RWPE1 (cell line): ENCODE measurements around the gene SUB1.

Experiments
- CTCF ChIA-PET: fragments of 350-600 bp; sonication (Branson Sonifier 250); formaldehyde crosslinking; extraction: SDS; loops from one replicate; lab custom pipeline; 2021; lab: Yijun Ruan, JAX
- POLR2A ChIA-PET: fragments of 400-600 bp; formaldehyde crosslinking; extraction: SDS; loops from one replicate; lab custom pipeline; 2020; ENCODE audit warnings: antibody characterized with exemption; ENCODE audit not compliant: low non-redundant PET; lab: Yijun Ruan, JAX
- DNase-seq: peaks from one replicate; pipeline ENCODE4 v3.0.0; 2012; ENCODE audit warnings: low spot score
- H3K27ac ChIP-seq: fragments of 450-650 bp; 2 replicates; pipeline ENCODE4 v1.5.1; 2017
- TF ChIP-seq, protein P1 (sequence below): fragments of 450-650 bp; conservative IDR thresholded peaks from 2 replicates; pipeline ENCODE4 v1.5.1; 2017; ENCODE audit warnings: low read depth, mild to moderate bottlenecking

The SUB1 gene

DNA sequence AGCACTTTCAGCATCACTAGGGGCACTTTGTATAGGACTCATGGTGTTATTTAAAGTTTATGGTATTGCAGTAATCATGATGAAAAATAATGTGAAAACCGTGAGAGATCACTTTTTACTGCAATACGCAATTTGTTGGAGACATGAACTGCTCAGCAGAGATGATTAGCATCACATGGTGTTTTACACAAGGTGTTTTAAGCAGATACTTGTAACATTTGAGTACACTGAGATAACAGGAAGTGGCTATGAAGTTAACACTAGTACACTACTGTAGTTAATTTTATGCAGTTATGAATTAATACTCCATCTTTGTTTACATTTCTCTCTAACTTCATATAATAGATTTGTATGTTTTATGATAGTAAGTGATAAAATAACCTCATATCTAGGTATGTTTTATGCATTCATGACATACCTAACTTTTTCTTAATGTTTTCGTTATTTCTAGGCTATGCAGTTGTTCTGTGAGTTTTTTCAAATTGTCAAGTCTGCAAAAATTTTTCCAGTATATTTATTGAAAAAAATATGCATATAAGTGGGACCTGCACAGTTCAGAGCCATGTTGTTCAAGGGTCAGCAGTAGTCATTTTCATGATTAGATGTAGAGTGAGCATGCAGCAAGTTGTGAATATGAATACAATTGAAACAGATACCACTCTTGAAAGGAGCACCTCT is 13.0 kb downstream of the SUB1 start:
- no peak for DNase-seq
- ChIA-PET CTCF (interaction anchor here (1.7 kb wide), 1 partner anchor 8 kb away, joined by 4 read pairs; no protein-coding TSS in a partner anchor), POLR2A (no interaction called here)
- TF ChIP-seq, protein P1, sequence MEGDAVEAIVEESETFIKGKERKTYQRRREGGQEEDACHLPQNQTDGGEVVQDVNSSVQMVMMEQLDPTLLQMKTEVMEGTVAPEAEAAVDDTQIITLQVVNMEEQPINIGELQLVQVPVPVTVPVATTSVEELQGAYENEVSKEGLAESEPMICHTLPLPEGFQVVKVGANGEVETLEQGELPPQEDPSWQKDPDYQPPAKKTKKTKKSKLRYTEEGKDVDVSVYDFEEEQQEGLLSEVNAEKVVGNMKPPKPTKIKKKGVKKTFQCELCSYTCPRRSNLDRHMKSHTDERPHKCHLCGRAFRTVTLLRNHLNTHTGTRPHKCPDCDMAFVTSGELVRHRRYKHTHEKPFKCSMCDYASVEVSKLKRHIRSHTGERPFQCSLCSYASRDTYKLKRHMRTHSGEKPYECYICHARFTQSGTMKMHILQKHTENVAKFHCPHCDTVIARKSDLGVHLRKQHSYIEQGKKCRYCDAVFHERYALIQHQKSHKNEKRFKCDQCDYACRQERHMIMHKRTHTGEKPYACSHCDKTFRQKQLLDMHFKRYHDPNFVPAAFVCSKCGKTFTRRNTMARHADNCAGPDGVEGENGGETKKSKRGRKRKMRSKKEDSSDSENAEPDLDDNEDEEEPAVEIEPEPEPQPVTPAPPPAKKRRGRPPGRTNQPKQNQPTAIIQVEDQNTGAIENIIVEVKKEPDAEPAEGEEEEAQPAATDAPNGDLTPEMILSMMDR: no peak
- no peak overlapping the region; the same call in 1 of the 2 replicates for H3K27ac ChIP-seq

DNA sequence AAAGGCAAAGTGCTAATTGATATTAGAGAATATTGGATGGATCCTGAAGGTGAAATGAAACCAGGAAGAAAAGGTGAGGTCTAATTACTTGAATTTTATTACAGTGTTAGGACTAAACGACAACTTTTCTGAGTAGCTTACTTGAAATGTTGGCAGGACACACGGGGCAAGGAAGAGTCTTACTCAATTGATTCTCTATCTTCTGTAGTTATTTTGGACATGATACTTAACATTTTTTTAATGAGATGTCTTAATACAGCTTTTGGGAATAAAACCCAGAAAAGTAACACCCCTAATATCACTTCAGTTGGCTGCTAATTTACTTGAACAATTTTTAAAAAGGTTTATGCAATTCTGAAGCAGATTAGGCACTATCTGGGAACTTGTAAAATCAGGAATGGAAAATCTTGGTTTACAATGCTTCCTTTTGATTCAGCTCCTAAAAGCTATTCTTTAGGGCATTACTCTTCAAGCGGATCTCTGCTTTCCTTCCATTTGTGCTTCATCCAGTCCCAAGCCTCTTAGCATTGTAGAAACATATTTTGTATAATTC is 13.7 kb downstream of the SUB1 start:
- H3K27ac ChIP-seq: no peak overlapping the region
- DNase-seq: no peak
- TF ChIP-seq, protein P1: no peak
- CTCF ChIA-PET: interaction anchor here (0.7 to 1.7 kb wide), 2 partner anchors 9 to 546 kb away, joined by 4 to 9 read pairs; no protein-coding TSS in a partner anchor
- POLR2A ChIA-PET: no interaction called here

DNA sequence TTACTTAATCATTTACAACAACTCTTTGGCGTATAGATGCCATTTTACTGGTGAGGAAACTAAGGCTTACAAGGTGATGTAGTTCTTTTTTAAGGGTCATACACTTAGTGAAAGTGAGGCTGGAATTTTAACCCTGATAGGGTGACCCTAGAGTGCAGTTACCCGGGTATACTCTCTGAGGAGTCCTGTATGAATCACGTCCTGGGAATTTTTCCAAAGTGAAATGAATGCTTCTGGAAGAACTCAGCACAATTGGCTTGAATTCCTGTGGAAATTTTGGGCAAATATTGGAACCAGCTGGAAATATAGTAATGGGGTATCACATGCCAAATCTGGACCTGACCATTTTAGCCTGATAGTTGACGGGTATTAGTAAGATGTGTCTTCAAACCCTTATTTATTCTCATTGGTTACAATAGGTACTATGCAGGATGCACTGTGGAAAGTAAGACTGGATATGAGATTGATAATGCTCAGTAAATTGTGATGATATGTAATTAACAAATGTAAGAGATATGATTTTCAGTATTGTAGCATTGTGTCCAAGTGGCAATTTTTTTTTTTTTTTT is 14.8 kb downstream of the SUB1 start:
- DNase-seq: peak; percentile 82
- H3K27ac ChIP-seq: peak overlapping the region; percentile 66
- TF ChIP-seq, protein P1: no peak
- ChIA-PET POLR2A (no interaction called here), CTCF (interaction anchor here (1.7 kb wide), 1 partner anchor 10 kb away, joined by 4 read pairs; no protein-coding TSS in a partner anchor)

DNA sequence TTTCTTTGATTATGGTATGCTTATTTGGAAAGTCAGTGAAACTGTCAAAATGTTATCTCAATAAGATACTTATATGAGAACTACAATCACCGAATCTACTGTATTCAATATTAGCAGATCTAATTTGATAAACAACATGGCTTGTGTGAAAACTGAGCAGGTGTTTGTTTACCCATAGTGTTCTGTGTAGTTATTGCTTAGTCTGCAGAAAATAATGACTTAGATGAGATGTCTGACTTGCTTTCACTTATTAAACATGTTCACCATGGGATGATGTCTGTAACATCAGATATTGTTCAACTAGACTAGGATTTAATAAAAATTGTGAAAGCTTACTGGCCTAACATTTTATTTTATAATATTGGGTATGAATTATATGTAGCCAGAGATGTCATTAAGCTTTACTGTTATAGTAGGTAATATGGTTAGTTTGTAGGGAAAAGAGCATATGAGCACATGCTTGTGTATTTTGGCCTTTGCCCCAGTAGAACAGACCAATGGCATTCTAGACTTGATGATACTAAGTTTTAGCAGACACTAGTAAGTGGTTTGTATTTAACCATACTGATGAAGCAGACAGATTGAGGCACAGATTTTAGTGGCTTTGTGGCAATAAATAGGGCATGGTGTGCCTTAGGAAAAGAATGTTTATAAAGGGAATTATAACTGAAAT is 16.4 kb downstream of the SUB1 start:
- POLR2A ChIA-PET: no interaction called here
- CTCF ChIA-PET: interaction anchor here (0.7 kb wide), 1 partner anchor 413 kb away, joined by 3 read pairs; no protein-coding TSS in a partner anchor
- H3K27ac ChIP-seq: no peak overlapping the region
- TF ChIP-seq, protein P1: no peak
- DNase-seq: no peak

DNA sequence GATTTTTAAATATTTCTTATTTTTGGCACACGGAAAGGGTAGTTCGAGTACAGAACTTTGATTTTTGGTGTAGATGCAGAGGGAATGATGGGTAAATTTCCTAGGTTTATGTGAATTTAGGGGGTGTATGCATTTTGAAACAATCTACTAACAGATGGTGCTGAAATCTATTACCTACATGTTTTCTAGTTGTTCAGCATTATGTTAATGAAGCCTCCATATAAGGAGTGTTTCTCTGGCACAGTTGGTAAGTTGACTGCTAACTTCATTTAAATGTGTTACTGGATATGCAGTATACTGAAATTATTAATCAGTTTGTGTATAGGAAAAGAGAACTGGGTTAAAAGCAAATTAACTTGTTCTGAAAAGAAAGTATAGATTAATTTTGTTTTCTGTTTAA is 17.5 kb downstream of the SUB1 start:
- ChIA-PET POLR2A (no interaction called here), CTCF (no interaction called here)
- TF ChIP-seq, protein P1: no peak
- no peak for DNase-seq
- no peak overlapping the region for H3K27ac ChIP-seq
